Activated T-helper 9 cell treated with anti-CD3 and anti-CD28 coated beads, Interleukin-2, amount 50 U/mL, for 16 hours (primary cell): Measurements from ENCODE around the gene ZNF652.
"Not testable (repeated sequence)": the region's sequence is repeated elsewhere in the genome, so short reads cannot be mapped to it uniquely, and the experiment has no call there.

Experiments used
- DNase-seq: peaks from one replicate; pipeline ENCODE4 v3.0.0-alpha.2; 2020; ENCODE audit warnings: low read depth

ZNF652 gene

GRCh38 chr17:49261540-49261939 is 100.5 kb downstream of the ZNF652 start:
- not testable (repeated sequence) for DNase-seq

GRCh38 chr17:49260817-49261291 is 101.2 kb downstream of the ZNF652 start:
- peak; percentile 4 for DNase-seq

GRCh38 chr17:49260011-49260816 is 101.8 kb downstream of the ZNF652 start:
- DNase-seq = peak; percentile 34

- DNase-seq = no peak
Observed at GRCh38 chr17:49259663-49260010, 102.4 kb downstream of the ZNF652 start.

- DNase-seq = no peak
Observed at GRCh38 chr17:49258394-49258793, 103.7 kb downstream of the ZNF652 start.

- no peak for DNase-seq
Observed at GRCh38 chr17:49255125-49255524, 106.9 kb downstream of the ZNF652 start.

- no peak for DNase-seq
Observed at GRCh38 chr17:49254066-49254465, 108.0 kb downstream of the ZNF652 start.

- no peak for DNase-seq
Observed at GRCh38 chr17:49252148-49252695, 109.8 kb downstream of the ZNF652 start.

GRCh38 chr17:49249890-49250522 is 112.0 kb downstream of the ZNF652 start:
- DNase-seq = no peak

- no peak for DNase-seq
Observed at GRCh38 chr17:49249292-49249794, 112.7 kb downstream of the ZNF652 start.

- no peak for DNase-seq
Observed at GRCh38 chr17:49247944-49248343, 114.1 kb downstream of the ZNF652 start.

- no peak for DNase-seq
Observed at GRCh38 chr17:49244839-49245238, 117.2 kb downstream of the ZNF652 start.
